Measurements from ENCODE around the gene KHDC4. TPM values are rescaled to one million over a fixed set of nuclear protein-coding genes. Genes with fewer than 3 reads are reported as not detected.
A peak's percentile ranks its signal among the peaks of the same experiment; 100 is the strongest.

Gene KHDC4
- total RNA-seq, 1 donor from 2014 or later = 32.3 TPM

GRCh38 chr1:155979597-155980343 is 45.6 kb upstream of the KHDC4 start:
- Mint-ChIP-seq H3K4me1 (ENCODE audit: low read depth) (peaks cover 90% of the 10 kb centered on the region), H3K36me3 (ENCODE audit: low read depth) (peaks cover 2% of the 10 kb centered on the region), H3K4me3 (ENCODE audit: unreplicated experiment) (peak overlapping the region; percentile 95), H3K27ac (ENCODE audit: unreplicated experiment) (peak overlapping the region; percentile 100), H3K9me3 (ENCODE audit: low read depth) (no peaks in the 10 kb centered on the region), H3K27me3 (ENCODE audit: low read depth) (no peaks in the 10 kb centered on the region)
- no peak for DNase-seq (ENCODE audit: low spot score)
- no peak for TF ChIP-seq CTCF (IDR thresholded peaks at IDR 0.05)

- Mint-ChIP-seq H3K9me3 (ENCODE audit: low read depth) (no peaks in the 10 kb centered on the region), H3K4me3 (ENCODE audit: unreplicated experiment) (peak overlapping the region; percentile 95), H3K27ac (ENCODE audit: unreplicated experiment) (peak overlapping the region; percentile 100), H3K4me1 (ENCODE audit: low read depth) (peaks cover 90% of the 10 kb centered on the region), H3K27me3 (ENCODE audit: low read depth) (no peaks in the 10 kb centered on the region), H3K36me3 (ENCODE audit: low read depth) (peaks cover 2% of the 10 kb centered on the region)
- no peak for DNase-seq (ENCODE audit: low spot score)
- TF ChIP-seq CTCF (IDR thresholded peaks at IDR 0.05) = no peak
Measured at GRCh38 chr1:155978973-155979429, 44.8 kb upstream of the KHDC4 start.

GRCh38 chr1:155978325-155978972 is 44.2 kb upstream of the KHDC4 start, which contains the start of gene ARHGEF2:
Gene ARHGEF2 (minus strand): TSS chr1:155978547. CDS start chr1:155978427, 120 bp downstream.
- peak within 1 kb of the TSS; percentile 100 for H3K27ac Mint-ChIP-seq (ENCODE audit: unreplicated experiment)
- no peak for DNase-seq (ENCODE audit: low spot score)
- peak; percentile 66 for TF ChIP-seq CTCF (IDR thresholded peaks at IDR 0.05)
- H3K9me3 Mint-ChIP-seq (ENCODE audit: low read depth) = no peaks in the 10 kb centered on the region
- H3K4me3 Mint-ChIP-seq (ENCODE audit: unreplicated experiment) = peak within 1 kb of the TSS; percentile 95
- H3K27me3 Mint-ChIP-seq (ENCODE audit: low read depth) = no peaks in the 10 kb centered on the region
- H3K4me1 Mint-ChIP-seq (ENCODE audit: low read depth) = peaks cover 89% of the 10 kb centered on the region
- peaks cover 2% of the 10 kb centered on the region for H3K36me3 Mint-ChIP-seq (ENCODE audit: low read depth)

GRCh38 chr1:155977690-155978324 is 43.6 kb upstream of the KHDC4 start:
- no peak for TF ChIP-seq CTCF (IDR thresholded peaks at IDR 0.05)
- Mint-ChIP-seq H3K36me3 (ENCODE audit: low read depth) (peaks cover 8% of the 10 kb centered on the region), H3K4me1 (ENCODE audit: low read depth) (peaks cover 89% of the 10 kb centered on the region), H3K27ac (ENCODE audit: unreplicated experiment) (peak overlapping the region; percentile 100), H3K27me3 (ENCODE audit: low read depth) (no peaks in the 10 kb centered on the region), H3K9me3 (ENCODE audit: low read depth) (no peaks in the 10 kb centered on the region), H3K4me3 (ENCODE audit: unreplicated experiment) (peak overlapping the region; percentile 95)
- no peak for DNase-seq (ENCODE audit: low spot score)
